Naive B cell (primary cell): ENCODE data around the gene DTNB. TPM values are rescaled to one million over a fixed set of nuclear protein-coding genes. Genes with fewer than 3 reads are reported as not detected.

Experiments
- ATAC-seq, 2 donors: fragments of 150-1000 bp; cut with Tn5 transposase; 2 replicates each; pipeline ENCODE4 v1.10.0; 2021; ENCODE audit warnings: low read depth in 2 of 2, mild to moderate bottlenecking in 2 of 2, moderate library complexity in 2 of 2
- DNase-seq: peaks from one replicate; pipeline ENCODE4 v3.0.0; 2022
- H3K27ac Mint-ChIP-seq, 6 donors: one replicate each; pipeline ENCODE4 v1.8.0; 2020 to 2022; ENCODE audit warnings: mild to moderate bottlenecking in 6 of 6, mixed read lengths in 6 of 6, moderate library complexity in 5 of 6, inconsistent platforms in 2 of 6
- H3K27me3 Mint-ChIP-seq, 3 donors: one replicate each; pipeline ENCODE4 v1.8.0; 2021 to 2022; ENCODE audit warnings: mixed read lengths in 3 of 3, mild to moderate bottlenecking in 1 of 3
- H3K36me3 Mint-ChIP-seq, 2 donors: one replicate each; pipeline ENCODE4 v1.8.0; 2020 to 2022; ENCODE audit warnings: mixed read lengths in 2 of 2, inconsistent platforms in 1 of 2, mild to moderate bottlenecking in 1 of 2
- H3K4me1 Mint-ChIP-seq, 3 donors: one replicate each; pipeline ENCODE4 v1.8.0; 2020 to 2022; ENCODE audit warnings: mixed read lengths in 3 of 3, inconsistent platforms in 1 of 3, mild to moderate bottlenecking in 1 of 3, moderate library complexity in 1 of 3
- H3K4me3 Mint-ChIP-seq, 8 donors: one replicate each; pipeline ENCODE4 v1.8.0; 2020 to 2022; ENCODE audit warnings: mild to moderate bottlenecking in 8 of 8, mixed read lengths in 8 of 8, moderate library complexity in 8 of 8, inconsistent platforms in 2 of 8
- H3K9me3 Mint-ChIP-seq, 7 donors: one replicate each; pipeline ENCODE4 v1.8.0; 2020 to 2022; ENCODE audit warnings: mixed read lengths in 7 of 7, mild to moderate bottlenecking in 5 of 7, inconsistent platforms in 2 of 7, moderate library complexity in 1 of 7
- polyA plus RNA-seq, 6 donors: library from polyadenylated mRNA; unstranded; fragments of 300-500 nt; fragmentation: Illumina TruSeq; gene quantifications; one replicate each; pipeline ENCODE4 v1.2.3, GENCODE V29; 2021; ENCODE audit warnings: low read depth in 6 of 6

Gene DTNB
- polyA plus RNA-seq, 6 donors from 2014 or later: 7.8 to 25.4 (median 16.1) TPM

GRCh38 chr2:25378731-25379490 is 294.5 kb downstream of the DTNB start:
- DNase-seq (no peak), ATAC-seq (no peak)
- Mint-ChIP-seq H3K27me3 (no peaks in the 10 kb centered on the region), H3K4me1 (peaks cover 24 to 39% (median 39%) of the 10 kb centered on the region in 3 donors), H3K4me3 (peak overlapping the region in 2 of 8 donors; percentile 61 to 69), H3K27ac (peak overlapping the region in 1 of 6 donors; percentile 11), H3K9me3 (peaks cover 0 to 3% (median 0%) of the 10 kb centered on the region in 7 donors), H3K36me3 (no peaks in the 10 kb centered on the region)

DNA sequence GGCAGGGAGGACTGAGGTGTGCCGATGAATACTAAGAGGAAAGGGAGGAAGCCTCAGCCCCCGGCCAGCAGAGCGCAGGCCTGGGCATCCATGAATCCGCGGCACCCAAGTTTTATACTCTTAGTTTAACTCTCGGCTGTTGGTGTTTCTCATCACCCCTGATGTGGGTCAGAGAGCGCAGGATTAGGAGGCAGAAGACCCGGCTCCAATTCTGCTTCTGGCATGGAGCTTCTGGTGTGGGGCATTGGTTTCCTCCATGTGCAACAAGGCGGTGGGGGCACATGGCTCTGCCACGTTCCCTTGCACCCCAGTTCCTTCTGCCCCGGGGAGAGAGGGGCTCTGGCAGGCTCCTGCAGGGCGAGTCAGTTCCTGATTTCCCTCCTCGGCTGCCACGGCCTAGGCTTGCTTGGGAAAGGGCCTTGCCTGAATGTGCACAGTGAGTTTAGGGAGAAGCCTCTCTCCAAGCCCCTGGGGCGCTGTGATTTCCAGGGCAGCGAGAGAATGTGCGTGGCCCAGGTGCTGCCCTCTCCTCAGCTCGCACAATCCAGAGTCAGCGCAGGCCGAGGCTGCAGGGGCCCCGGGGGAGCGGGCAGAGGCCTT is 295.5 kb downstream of the DTNB start:
- H3K27ac Mint-ChIP-seq: peak overlapping the region in 4 of 6 donors; percentile 36 to 97 (median 93)

DNA sequence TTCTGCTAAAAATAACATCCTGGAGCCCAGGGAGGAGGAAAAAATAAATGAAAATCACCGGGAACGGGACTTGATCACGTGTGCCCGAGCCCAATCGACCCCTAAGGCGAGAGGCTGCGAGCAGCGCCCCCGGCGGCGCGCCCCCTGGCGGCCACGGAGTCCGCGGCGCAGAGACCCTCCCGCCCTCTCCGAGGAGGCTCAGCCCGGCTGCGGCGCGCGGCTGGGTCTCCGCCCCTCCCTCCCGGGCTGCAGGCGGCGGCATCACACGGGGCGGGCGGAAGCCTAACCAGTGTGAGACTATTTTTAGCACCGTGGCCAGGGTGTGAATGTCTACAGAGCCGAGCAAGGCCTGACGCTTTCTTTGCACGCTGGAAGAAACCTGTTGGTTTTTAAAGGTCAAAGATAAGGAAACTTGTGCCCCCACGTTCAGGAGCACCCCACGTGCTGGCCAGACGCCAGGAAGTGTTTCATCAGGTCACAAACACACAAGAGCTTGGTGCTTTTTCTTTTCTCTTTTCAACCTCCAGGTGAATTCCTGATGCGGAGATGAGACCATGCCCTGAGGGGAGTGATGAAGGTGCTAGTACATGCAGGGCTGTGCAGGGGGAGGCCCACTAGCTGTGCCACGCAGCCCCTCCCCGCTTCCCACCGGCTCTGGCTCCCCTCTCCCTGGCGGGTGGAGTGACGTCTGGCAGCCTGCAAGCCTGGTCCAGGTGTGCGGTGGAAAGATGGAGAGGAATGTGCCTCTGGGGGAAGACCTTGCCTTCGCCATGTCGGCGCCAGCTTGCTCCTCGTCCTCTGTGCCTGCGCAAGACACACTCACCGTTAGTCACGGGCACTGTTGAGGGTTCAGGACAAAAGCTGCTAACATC is 296.4 kb downstream of the DTNB start:
- H3K27ac Mint-ChIP-seq: peak overlapping the region; percentile 24 to 97 (median 95)
- no peaks in the 10 kb centered on the region for H3K36me3 Mint-ChIP-seq
- peaks cover 27 to 39% (median 37%) of the 10 kb centered on the region in 3 donors for H3K4me1 Mint-ChIP-seq
- H3K4me3 Mint-ChIP-seq: peak overlapping the region; percentile 62 to 91 (median 76)
- peak; percentile 100 for ATAC-seq
- H3K9me3 Mint-ChIP-seq: peaks cover 0 to 3% (median 0%) of the 10 kb centered on the region in 7 donors
- no peaks in the 10 kb centered on the region for H3K27me3 Mint-ChIP-seq
- DNase-seq: peak; percentile 91

More for the DNA sequence above, 295.5 kb downstream of the DTNB start:
- Mint-ChIP-seq H3K4me3 (peak overlapping the region in 4 of 8 donors; percentile 53 to 90 (median 72)), H3K36me3 (no peaks in the 10 kb centered on the region), H3K4me1 (peaks cover 26 to 39% (median 39%) of the 10 kb centered on the region in 3 donors), H3K9me3 (peaks cover 0 to 3% (median 0%) of the 10 kb centered on the region in 7 donors), H3K27me3 (no peaks in the 10 kb centered on the region)
- ATAC-seq (no peak), DNase-seq (no peak)

- H3K27me3 Mint-ChIP-seq: no peaks in the 10 kb centered on the region
- H3K9me3 Mint-ChIP-seq: peaks cover 0 to 3% (median 0%) of the 10 kb centered on the region in 7 donors
- DNase-seq: no peak
- H3K27ac Mint-ChIP-seq: peak overlapping the region in 4 of 6 donors; percentile 72 to 91 (median 84)
- ATAC-seq: peak in 1 of 2 donors; percentile 1
- peaks cover 27 to 39% (median 31%) of the 10 kb centered on the region in 3 donors for H3K4me1 Mint-ChIP-seq
- no peaks in the 10 kb centered on the region for H3K36me3 Mint-ChIP-seq
- peak overlapping the region; percentile 40 to 80 (median 66) for H3K4me3 Mint-ChIP-seq
Measured at GRCh38 chr2:25375989-25376545, 297.3 kb downstream of the DTNB start.

- ATAC-seq (no peak), DNase-seq (no peak)
- H3K27me3 Mint-ChIP-seq: no peaks in the 10 kb centered on the region
- H3K4me3 Mint-ChIP-seq: peak overlapping the region in 3 of 8 donors; percentile 13 to 66 (median 21)
- peaks cover 0 to 3% (median 0%) of the 10 kb centered on the region in 7 donors for H3K9me3 Mint-ChIP-seq
- peaks cover 27 to 35% (median 31%) of the 10 kb centered on the region in 3 donors for H3K4me1 Mint-ChIP-seq
- H3K27ac Mint-ChIP-seq: peak overlapping the region in 3 of 6 donors; percentile 32 to 51 (median 49)
- no peaks in the 10 kb centered on the region for H3K36me3 Mint-ChIP-seq
Measured at GRCh38 chr2:25375371-25375988, 297.9 kb downstream of the DTNB start.

DNA sequence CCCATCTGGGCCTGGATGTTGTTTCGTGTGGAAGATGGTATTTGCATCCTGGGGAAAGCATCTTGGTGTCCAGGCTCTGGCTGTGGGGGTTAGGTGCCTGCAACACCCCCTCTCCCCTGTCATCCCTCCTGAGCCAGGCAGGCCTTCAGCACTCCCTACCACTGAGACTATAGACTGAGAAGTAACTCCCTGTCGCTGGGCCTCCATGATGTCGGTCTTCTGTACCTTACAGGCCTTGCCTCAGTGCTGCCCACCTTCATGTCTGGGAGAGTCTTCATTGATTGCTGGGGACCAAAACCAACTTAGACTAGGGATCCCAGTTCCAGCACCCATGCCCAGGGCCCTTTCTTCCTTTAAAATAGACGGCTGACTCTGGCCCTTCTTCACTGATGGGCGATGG is 298.6 kb downstream of the DTNB start:
- H3K9me3 Mint-ChIP-seq: peaks cover 0 to 3% (median 0%) of the 10 kb centered on the region in 7 donors
- H3K27me3 Mint-ChIP-seq: no peaks in the 10 kb centered on the region
- H3K36me3 Mint-ChIP-seq: no peaks in the 10 kb centered on the region
- H3K27ac Mint-ChIP-seq: peak overlapping the region in 1 of 6 donors; percentile 21
- peaks cover 27 to 33% (median 31%) of the 10 kb centered on the region in 3 donors for H3K4me1 Mint-ChIP-seq
- ATAC-seq: no peak
- H3K4me3 Mint-ChIP-seq: no peak overlapping the region
- no peak for DNase-seq

- Mint-ChIP-seq H3K4me1 (peaks cover 27 to 33% (median 31%) of the 10 kb centered on the region in 3 donors), H3K27ac (peak overlapping the region in 3 of 6 donors; percentile 21 to 28 (median 22)), H3K36me3 (no peaks in the 10 kb centered on the region), H3K9me3 (peaks cover 0 to 3% (median 0%) of the 10 kb centered on the region in 7 donors), H3K4me3 (no peak overlapping the region), H3K27me3 (no peaks in the 10 kb centered on the region)
- DNase-seq (no peak), ATAC-seq (no peak)
Measured at GRCh38 chr2:25374411-25374810, 299.0 kb downstream of the DTNB start.

DNA sequence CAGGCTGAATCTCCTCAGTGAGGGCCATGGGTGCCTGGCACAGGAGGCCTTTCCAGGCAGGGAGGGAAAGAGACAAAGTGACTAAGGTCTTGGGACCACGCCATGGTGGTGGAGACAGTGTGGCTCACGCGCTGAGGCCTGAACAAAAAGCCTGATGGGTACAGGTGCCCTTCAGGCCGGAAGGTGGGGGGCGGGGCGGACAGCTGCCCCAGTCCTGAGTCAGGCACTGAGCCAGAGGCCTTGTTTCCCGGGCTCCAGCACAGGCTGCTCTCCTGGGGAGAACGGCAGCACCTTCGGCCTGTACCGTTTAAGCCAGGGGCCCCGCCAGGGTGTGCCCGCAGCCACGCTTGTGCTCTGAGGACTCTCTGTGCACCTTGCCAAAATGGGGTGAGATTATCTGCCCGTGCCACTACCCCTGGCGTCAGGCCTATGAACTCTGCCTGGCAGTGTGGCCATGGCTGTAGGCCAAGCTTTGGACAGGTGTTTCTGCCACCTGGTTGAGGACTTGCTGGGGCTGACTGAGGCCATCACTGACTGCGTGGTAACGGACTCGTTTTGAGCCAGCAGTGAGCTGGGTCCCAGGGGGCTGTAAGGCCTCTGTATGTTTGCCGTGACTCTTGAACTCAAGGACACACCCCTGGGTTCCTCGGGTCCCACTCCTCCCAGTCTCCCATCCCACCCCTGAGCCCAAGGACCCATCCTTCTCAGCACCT is 300.0 kb downstream of the DTNB start:
- no peaks in the 10 kb centered on the region for H3K27me3 Mint-ChIP-seq
- no peaks in the 10 kb centered on the region for H3K36me3 Mint-ChIP-seq
- no peak overlapping the region for H3K4me3 Mint-ChIP-seq
- H3K9me3 Mint-ChIP-seq: no peaks in the 10 kb centered on the region
- DNase-seq (no peak), ATAC-seq (no peak)
- H3K27ac Mint-ChIP-seq: peak overlapping the region in 2 of 6 donors; percentile 28 to 49
- H3K4me1 Mint-ChIP-seq: peaks cover 22 to 24% (median 23%) of the 10 kb centered on the region in 3 donors

GRCh38 chr2:25372405-25373268 is 300.7 kb downstream of the DTNB start:
- no peak for ATAC-seq
- no peak for DNase-seq
- H3K9me3 Mint-ChIP-seq: no peaks in the 10 kb centered on the region
- no peak overlapping the region for H3K4me3 Mint-ChIP-seq
- H3K27me3 Mint-ChIP-seq: no peaks in the 10 kb centered on the region
- peaks cover 15 to 21% (median 16%) of the 10 kb centered on the region in 3 donors for H3K4me1 Mint-ChIP-seq
- peak overlapping the region in 1 of 6 donors; percentile 26 for H3K27ac Mint-ChIP-seq
- H3K36me3 Mint-ChIP-seq: no peaks in the 10 kb centered on the region

DNA sequence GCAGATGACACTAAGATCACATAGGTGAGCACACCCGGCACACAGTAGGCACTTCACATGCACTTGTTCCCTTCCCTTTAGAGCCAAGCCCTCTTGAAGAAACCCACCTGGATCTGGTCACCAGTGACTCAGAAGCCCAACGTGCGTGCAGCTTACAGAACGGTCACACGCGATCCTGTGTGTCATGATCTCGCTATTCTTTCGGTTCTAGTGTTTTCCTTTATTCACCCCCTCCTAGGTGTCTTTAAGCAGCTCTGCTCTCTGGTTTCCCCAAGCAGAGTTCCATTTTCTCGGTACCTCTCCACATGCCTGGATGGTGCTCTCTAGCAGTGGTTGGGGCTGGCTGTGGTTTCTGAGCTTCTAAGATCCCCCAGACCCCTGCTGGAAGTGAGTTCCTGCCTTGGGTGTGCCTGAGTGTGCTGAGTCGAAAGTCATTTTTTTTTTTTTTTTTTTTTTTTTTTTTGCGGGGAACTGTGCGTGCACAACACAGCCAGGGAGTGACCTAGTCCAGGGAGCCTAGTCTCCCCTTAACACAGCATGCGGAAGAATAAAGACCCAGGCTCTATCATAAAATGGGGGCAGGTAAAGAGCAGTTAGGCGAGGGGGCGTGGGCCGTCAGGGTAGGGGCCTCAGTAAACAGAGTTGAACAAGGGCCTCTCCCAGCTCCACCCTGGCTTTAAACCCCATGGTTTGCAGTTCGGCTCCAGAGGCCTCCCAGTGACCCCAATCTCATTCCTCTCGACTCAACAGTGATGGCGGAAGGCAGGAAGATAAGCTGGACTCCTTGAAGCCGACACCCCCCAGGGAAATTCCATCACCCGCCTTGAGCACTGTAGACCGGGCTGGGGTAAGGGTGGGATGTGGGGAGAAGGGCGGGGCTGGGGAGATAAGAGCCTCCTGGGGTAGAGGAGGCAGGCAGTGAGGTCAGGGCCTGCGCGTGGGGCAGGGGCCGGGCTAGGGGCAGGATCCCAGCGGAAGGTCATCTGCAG is 301.8 kb downstream of the DTNB start:
- Mint-ChIP-seq H3K36me3 (no peaks in the 10 kb centered on the region), H3K27me3 (no peaks in the 10 kb centered on the region), H3K9me3 (no peaks in the 10 kb centered on the region), H3K27ac (peak overlapping the region in 2 of 6 donors; percentile 43 to 88), H3K4me3 (no peak overlapping the region), H3K4me1 (peaks cover 6 to 13% (median 7%) of the 10 kb centered on the region in 3 donors)
- DNase-seq (no peak), ATAC-seq (no peak)
